GM12892 (cell line): ENCODE results near the gene MYEOV.

Source experiments
- DNase-seq: peaks from one replicate; pipeline ENCODE4 v3.0.0; 2011; ENCODE audit not compliant: insufficient read length
- FAIRE-seq: peaks from 2 replicates; lab custom pipeline; 2011; peaks lifted over from hg19 to GRCh38; lab: Jason Lieb, UNC
- POLR2A ChIP-seq: IDR thresholded peaks from 2 replicates; pipeline ENCODE4 v1.6.1; 2011; ENCODE audit warnings: low read depth, low read length, control low read depth
- POLR2AphosphoS5 ChIP-seq: IDR thresholded peaks from 2 replicates; pipeline ENCODE4 v1.6.1; 2011; ENCODE audit warnings: low read depth, low read length, control low read depth
- TAF1 ChIP-seq: IDR thresholded peaks from 2 replicates; pipeline ENCODE4 v1.6.1; 2011; ENCODE audit warnings: low read depth, mild to moderate bottlenecking, control low read depth, low read length, borderline replicate concordance

The MYEOV gene

DNA sequence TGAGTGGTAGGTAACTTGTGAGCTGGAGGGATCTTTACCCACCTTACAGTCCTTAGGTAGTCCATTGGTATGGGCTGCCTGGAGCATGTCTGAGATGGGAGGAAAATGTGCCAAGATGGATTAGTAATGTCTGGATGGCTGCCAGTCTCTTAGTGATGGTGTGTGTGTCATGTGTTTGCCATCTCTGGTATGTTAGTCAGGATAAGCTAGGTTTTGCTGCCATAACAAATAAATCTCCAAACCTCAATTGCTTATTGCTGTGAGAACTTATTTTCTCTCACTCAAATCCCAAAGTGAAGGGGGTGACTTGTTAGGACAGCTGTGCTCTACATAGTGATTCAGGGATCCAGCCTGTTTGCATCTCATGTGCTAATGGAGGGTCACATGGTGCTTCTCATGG, 40.9 kb upstream of the MYEOV start:
- no peak for TF ChIP-seq POLR2A
- TF ChIP-seq POLR2AphosphoS5 = no peak
- no peak for TF ChIP-seq TAF1
- FAIRE-seq (no peak), DNase-seq (no peak)

DNA sequence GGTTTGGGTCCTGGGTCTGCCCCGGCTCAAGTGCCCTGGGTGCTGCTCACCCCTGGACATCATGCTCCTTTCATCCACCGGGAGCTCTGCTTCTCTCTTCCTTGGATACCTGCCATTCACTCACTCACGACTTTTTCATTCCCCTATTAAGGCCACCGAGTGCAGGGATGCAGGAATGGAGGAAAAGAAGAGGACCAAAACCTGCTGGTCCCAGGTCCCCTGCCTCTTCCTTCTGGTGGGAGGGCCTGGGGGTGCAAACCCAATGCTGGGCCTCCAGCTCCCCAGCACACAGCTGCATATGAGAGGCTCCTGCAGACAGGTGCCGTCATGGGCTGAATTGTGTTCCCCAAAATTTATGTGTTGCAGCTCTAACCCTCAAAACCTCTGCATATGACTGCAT, 36.8 kb upstream of the MYEOV start:
- FAIRE-seq (no peak), DNase-seq (no peak)
- TF ChIP-seq POLR2A = no peak
- TF ChIP-seq POLR2AphosphoS5 = no peak
- no peak for TF ChIP-seq TAF1

DNA sequence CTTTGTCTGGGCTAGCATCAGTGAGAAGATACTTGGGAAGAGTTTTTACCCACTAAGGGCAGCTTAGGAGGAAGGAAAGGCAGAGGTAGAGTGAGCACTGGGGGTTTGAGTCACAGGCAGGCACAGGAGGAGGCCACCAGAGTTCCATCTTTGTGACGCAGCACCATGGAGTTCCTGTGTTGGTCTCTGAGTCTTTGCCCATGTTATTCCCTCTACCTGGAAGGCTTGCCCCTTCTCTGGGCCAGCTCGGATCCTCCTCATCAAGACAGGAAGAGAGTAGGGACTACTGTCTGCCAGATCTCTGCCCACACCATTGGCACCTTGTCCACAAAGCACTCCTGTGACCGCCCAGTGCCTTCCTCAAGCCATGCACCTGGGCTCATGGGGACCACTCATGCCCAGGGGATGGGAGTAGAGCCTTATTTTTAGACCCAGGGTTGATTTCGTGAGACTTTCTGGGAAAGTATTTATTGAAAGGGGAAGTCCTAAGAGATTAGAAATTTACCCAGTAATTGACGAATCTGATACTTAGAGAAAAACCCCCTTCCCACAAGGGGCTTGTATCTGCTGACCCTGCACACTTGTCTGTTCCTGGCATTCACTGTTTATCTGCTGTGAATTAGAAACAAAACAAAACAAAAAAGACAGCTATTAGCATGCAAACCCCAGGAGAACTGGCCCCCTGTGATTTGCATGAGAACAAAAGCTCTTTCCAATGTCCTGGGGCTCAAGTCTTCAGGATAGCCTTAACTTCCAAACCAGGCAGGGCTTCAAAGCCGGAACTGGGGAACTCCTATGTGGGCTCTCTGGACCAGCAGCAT, 35.9 kb upstream of the MYEOV start:
- FAIRE-seq (peak; percentile 62), DNase-seq (no peak)
- TF ChIP-seq POLR2A (no peak), TAF1 (no peak), POLR2AphosphoS5 (no peak)

DNA sequence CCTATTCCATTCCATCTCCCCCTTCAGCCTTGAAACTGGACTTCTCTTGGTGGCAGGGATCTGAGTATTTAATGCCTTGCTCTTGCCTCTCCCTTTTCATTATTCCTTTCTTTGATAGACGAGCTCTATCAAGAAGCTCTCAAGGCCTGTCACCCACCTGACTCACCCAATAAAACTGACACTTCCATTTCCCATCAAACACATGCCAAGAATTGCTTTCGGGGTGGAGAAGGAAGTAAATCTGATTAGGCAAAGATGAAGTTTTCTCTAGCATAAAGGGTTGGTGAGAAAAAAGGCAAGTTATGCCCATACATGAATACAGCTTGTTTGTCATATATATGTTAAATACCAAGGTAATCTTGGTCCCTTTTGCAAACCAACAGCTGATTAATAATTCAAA, 34.9 kb upstream of the MYEOV start:
- FAIRE-seq (no peak), DNase-seq (no peak)
- TF ChIP-seq POLR2AphosphoS5 (no peak), POLR2A (no peak), TAF1 (no peak)

DNA sequence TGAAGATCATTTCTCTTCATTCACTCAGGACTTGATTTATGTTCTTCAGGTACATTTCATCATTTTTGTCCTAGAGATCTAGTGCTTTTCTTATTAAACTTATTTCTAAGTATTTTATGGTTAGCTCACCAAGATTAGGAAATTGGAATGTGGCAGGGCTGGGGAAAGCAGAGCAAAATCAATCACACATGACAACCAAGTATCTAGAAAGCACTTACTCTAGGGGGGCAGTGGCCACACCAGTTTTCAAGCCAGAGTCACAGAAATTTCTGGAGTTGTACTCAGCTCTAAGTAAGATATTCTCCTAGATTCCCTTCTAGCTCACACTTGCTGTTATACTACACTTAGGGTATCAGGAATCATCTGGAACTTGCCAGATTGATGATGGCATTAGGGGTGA, 33.3 kb upstream of the MYEOV start:
- TF ChIP-seq TAF1 = no peak
- no peak for TF ChIP-seq POLR2AphosphoS5
- no peak for TF ChIP-seq POLR2A

DNA sequence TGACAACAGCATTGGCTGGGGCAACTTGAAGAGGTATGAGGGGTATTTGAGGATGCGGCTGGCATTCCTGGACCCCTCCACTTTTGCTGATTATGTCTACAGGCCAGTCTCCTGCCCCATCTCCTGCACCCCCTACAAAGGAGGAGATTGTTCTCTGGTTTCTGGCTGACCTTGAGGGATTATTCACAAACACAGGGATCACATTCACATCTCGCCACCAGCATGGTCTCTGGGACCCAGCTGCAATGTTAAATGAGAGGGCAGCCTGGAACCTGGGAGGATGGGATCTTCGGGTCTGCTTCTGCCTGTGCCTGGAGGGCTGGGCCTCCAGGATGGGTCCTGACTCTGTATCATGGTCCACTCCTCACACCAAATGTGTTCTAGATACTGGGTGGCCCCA, 32.8 kb upstream of the MYEOV start:
- TF ChIP-seq POLR2AphosphoS5 (no peak), TAF1 (no peak), POLR2A (no peak)
- FAIRE-seq (no peak), DNase-seq (no peak)

More for the DNA sequence above, 33.3 kb upstream of the MYEOV start:
- FAIRE-seq (no peak), DNase-seq (no peak)

DNA sequence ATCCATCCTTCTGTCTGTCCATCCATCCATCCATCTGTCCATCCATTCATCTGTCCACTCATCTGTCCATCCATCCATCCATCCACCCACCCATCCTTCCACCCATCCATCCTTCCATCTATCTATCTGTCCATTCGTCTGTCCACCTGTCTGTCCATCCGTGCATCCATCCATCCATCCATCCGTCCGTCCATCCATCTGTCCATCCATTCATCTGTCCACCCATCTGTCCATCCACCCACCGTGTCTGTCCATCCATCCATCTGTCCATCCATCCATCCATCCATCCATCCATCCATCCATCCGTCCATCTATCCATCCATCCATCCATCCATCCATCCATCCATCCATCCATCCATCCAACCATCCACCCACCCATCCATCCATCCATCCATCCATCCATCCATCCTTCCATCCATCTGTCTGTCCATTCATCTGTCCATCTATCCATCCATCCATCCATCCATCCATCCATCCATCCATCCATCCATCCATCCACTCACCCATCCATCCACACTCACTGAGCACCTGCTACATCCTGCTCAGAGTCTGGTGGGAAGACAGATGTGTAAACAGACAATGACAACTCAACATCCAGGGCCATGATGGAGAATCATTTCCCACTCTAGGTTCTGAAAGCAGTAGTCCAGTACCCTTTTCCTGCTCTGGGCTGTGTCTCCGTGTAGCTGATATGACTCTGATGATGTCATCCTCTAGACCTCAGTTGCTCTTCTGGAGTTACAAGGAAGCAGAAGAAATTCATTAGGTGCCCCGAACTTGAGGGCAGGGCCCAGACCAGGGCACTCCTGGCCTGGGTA, 30.8 kb upstream of the MYEOV start:
- no peak for FAIRE-seq
- DNase-seq = no peak
- TF ChIP-seq POLR2A (no peak), TAF1 (no peak), POLR2AphosphoS5 (no peak)

DNA sequence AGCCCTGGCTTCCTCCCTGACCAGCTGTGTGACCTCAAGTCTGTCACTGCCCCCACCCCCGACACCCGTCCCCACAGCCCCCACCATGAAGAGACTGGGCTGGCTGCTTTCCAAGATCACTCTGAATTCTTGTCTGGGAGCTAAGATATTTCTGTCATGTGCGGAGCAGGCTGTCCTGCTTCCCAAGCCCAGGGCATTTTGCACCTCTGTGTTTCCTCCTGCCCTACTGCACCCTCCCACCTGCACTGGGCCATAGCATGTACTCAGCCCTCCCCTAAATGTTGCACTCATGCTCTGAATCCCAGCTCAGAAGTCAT, 30.3 kb upstream of the MYEOV start:
- no peak for DNase-seq
- no peak for FAIRE-seq
- no peak for TF ChIP-seq TAF1
- TF ChIP-seq POLR2AphosphoS5 = no peak
- TF ChIP-seq POLR2A = no peak

DNA sequence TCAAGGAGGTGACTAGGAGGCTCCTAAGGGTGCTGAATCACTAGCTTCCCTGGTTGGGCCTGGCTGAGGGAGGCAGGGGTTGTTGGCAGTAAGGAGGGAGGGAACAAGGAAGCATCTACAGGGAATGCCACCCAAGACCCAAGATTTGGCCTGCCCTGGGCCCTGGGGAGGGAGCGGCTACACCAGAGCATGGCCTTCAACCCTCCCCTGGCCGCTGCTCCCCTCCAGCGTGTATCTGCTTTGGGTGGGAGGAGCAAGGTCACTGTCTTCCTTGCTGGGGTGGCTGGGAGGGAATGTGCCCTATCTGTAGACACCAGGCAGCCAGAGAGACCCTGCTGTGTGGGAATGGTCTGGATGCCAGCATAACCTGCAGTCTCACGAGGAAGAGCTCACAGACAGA, 29.5 kb upstream of the MYEOV start:
- FAIRE-seq (no peak), DNase-seq (no peak)
- TF ChIP-seq POLR2AphosphoS5 (no peak), TAF1 (no peak), POLR2A (no peak)

DNA sequence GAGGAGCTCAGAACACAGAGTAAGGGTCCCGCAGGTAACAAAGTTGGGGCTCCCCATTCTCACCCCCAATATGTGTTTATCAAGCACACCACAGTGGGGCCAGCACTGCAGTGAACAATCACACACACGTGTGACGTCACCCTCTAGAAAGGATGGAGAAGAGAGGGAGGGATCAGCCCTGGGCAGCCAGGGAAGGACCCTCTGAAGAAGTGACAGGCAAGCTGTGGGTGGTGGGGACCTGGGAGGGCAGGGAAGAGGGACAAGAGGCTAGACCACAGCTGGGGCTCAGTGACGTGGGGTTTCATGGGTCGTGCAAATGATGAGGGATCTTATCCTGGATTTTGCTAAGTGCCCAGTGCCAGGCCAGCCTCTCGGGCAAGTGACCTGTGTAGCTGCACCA, 28.7 kb upstream of the MYEOV start:
- no peak for TF ChIP-seq TAF1
- TF ChIP-seq POLR2AphosphoS5 = no peak
- FAIRE-seq = no peak

DNA sequence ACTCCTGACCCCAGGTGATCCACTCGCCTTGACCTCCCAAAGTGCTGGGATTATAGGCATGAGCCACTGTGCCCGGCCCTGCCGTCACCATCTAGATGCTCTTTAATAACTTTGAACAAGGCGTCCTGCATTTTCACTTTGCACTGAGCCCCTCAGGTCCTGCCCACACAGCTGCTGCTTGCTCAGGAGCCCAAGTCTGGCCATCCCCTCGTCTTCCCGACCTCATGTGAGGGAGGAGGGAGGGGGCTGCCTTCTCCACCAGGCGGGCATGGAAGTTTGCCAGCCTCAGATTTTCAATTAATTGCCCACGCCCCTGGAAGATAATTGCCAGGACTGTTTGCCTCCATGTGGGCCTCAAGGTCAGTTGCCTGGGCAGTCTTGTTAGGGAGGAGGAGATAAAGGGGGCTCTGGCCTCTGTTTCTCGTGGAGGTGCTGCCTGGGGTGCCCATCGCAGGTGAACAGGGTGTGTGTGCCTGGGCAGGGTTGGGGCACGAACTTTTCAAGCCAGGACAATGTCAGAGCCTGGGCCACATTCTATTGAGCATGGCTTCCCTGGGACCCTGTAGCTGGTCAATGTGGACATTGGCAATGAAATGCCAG, 27.9 kb upstream of the MYEOV start:
- DNase-seq = no peak
- TF ChIP-seq POLR2A (no peak), POLR2AphosphoS5 (no peak), TAF1 (no peak)
- no peak for FAIRE-seq

More for the DNA sequence above, 28.7 kb upstream of the MYEOV start:
- no peak for DNase-seq

DNA sequence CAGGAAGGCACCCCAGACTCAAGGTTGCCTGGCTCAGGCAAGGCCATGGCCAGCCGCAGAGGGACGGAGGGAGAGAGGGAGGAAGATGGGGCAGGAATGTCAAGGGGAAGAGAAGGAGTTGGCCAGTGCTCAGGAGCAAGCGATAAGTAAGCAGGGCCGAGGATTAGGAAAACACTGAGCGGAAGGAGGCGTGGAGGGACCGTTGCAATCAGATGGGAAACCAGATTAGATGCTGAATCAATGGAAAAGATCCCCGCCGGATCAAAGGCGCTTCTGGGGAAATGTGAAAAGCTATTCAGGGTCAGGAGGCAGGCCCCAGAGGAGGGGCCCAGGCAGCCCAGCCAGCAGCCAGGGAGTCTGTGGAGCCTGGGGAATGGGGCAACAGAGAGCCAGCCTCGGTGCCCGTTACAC, 26.6 kb upstream of the MYEOV start:
- DNase-seq (no peak), FAIRE-seq (no peak)
- TF ChIP-seq POLR2AphosphoS5 = no peak
- TF ChIP-seq TAF1 = no peak
- TF ChIP-seq POLR2A = no peak
